K562 (cell line): ENCODE results near the gene CSMD2. TPM values are rescaled to one million over a fixed set of nuclear protein-coding genes. Genes with fewer than 3 reads are reported as not detected.

Experiments
- ARNT ChIP-seq, 2 experiments: fragments of 450-650 bp; IDR thresholded peaks; 2 replicates each; pipeline ENCODE4 v1.6.1; 2016; ENCODE audit warnings: mild to moderate bottlenecking in 1 of 2
- CREB3L1 ChIP-seq: fragments of 450-650 bp; IDR thresholded peaks from 2 replicates; pipeline ENCODE4 v1.6.1; 2014; ENCODE audit warnings: low read depth, mild to moderate bottlenecking, moderate library complexity, borderline replicate concordance
- FOXK2 ChIP-seq, 2 experiments: fragments of 450-650 bp; IDR thresholded peaks in 1 of 2; conservative IDR thresholded peaks in 1 of 2; 2 replicates each; pipeline ENCODE4 v1.6.1; 2016; ENCODE audit warnings: low read depth in 2 of 2, mild to moderate bottlenecking in 1 of 2
- IFI16 ChIP-seq: fragments of 250-450 bp; sonication (Bioruptor Pico); IDR thresholded peaks from 2 replicates; pipeline ENCODE4 v2.1.2; 2022; ENCODE audit warnings: mild to moderate bottlenecking, inconsistent platforms
- MAFG ChIP-seq: fragments of 450-650 bp; conservative IDR thresholded peaks from 2 replicates; pipeline ENCODE4 v1.6.1; 2016; ENCODE audit warnings: missing genetic modification characterization, missing compliant biosample characterization
- MEF2A ChIP-seq: IDR thresholded peaks from 2 replicates; pipeline ENCODE4 v1.6.1; 2011; ENCODE audit warnings: low read depth, mild to moderate bottlenecking, low read length, moderate library complexity; ENCODE audit not compliant: control insufficient read depth
- USF2 ChIP-seq: sonication (generic); formaldehyde crosslinking; IDR thresholded peaks from 2 replicates; pipeline ENCODE4 v1.5.0; 2020; ENCODE audit warnings: missing genetic modification reagents
- ZNF274 ChIP-seq: IDR thresholded peaks from 2 replicates; pipeline ENCODE4 v1.6.1; 2011; ENCODE audit warnings: low read depth, mild to moderate bottlenecking, low read length, moderate library complexity, borderline replicate concordance
- polyA plus RNA-seq, 8 experiments: library from polyadenylated mRNA; depleted of rRNA in 4 of 8; stranded (reverse) in 5 of 8; unstranded in 3 of 8; fragments of >200 nt; fragmentation: Nextera tagmentation in 2 of 8; fragmentation: Illumina TruSeq in 1 of 8; extraction: Ambion mirVana in 2 of 8; extraction: Trizol in 1 of 8; gene quantifications; 2 replicates each; pipeline versions ENCODE4 v1.2.1 to v1.2.3, GENCODE V29; 2011 to 2014; ENCODE audit warnings: inconsistent platforms in 1 of 8, missing spikeins in 1 of 8
- total RNA-seq, 7 experiments: library from RNA; depleted of rRNA in 6 of 7; stranded (reverse); fragments of >200 nt in 6 of 7; fragmentation: Illumina TruSeq in 2 of 7; extraction: Trizol in 2 of 7; gene quantifications; 2 replicates each; pipeline versions ENCODE4 v1.2.1 to v1.2.3, GENCODE V29; 2011 to 2021; ENCODE audit warnings: low replicate concordance in 1 of 7

The CSMD2 gene
- total and polyA plus RNA-seq, 9 of the 15 experiments (the other 6 are each of a cell fraction or from before 2014, with no cell fraction given): not detected

DNA sequence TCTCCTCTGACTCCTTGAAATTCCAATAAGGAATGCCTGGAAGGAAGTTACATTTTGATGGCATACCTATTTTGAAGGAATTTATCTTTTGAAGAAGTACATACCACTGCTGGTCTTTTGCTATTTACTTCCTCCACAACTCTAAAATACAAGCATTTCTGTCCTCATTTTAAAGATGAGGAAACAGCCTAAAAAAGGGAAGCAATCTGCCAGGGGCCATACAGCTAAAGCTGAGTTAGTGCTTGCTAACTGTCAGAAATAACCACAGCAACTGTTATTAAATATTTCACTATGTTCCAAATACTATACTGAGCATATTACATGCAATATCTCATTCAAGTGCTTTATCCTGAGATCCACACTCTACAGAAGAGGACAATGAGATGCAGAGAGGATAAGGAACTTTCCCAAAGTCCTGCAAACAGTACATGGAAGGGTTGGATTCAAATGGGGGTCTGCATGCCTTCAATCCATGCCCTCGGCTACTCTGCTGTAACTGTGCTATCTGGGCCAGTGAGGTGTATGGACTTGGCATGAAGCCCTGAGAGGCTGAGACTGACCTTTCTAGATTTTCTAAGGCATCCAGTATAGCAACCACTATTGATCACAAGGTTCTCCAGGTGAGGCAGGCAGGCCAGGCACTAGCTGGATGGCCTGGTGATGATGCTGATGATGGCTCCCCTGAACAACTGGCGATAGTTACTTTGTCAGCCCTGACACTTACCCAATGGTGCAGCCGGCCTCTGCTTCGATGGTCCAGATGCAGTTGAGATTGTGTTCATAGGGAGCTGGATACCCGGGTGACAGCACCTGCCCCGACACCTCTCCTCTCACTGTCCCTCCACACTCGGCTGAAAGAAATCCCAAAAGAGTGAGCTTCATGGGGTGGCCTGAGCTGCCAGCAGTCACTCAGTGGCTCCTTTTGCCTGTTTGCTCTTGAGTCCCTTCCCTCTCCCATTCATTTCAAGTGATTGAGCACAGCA lies 472.5 kb downstream of the CSMD2 start (continued):
- no peak for TF ChIP-seq ZNF274
- no peak for TF ChIP-seq USF2 (CRISPR knock-in tag)
- no peak for TF ChIP-seq MAFG (tag)
- no peak for TF ChIP-seq ARNT (IDR thresholded peaks at IDR 0.05)
- no peak for TF ChIP-seq MEF2A
- no peak for TF ChIP-seq CREB3L1
- no peak for TF ChIP-seq FOXK2 (conservative IDR thresholded peaks at IDR 0.05 in 1 of 2, IDR thresholded peaks at IDR 0.05 in 1 of 2; ENCODE audit: low read depth in 2 of 2)
- TF ChIP-seq IFI16 (CRISPR knock-in tag): no peak
- TF ChIP-seq, all 486 proteins: peak for 0
